Measurements from ENCODE around the gene MEG3.

The MEG3 gene

DNA sequence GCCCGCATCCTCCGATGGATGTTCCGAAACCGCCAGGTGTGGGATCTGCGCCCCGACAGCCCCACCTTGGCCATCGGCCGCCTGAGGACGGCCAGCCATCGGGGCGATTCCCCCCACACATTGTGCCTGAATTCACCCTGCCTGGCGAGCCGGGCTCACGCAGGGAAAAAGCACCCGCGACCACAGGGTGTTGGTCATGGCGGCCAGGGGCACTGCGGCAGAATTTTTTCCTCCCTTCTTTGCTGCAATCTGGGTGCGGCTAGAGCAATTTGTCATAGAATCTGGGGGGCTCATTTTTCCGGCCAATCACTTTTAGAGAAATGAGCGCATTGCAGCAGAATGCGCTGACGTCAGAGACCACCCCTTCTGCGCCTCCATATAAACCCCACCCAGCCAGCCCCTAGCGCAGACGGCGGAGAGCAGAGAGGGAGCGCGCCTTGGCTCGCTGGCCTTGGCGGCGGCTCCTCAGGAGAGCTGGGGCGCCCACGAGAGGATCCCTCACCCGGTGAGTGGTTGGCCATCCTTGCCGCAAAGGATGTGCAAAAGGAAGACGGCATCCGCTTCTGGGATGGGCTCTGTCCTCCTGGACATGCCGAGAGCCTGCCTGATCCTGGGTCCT is at the start of gene MEG3:
MEG3 (plus strand) TSS at position 406 of the 619 bp plus-strand sequence.
- Histone ChIP-seq H2AFZ (ENCODE audit: low read depth) (no peak within 1 kb of the TSS), H3K9ac (no peak within 1 kb of the TSS), H3K4me3 (IDR thresholded peaks at IDR 0.05; ENCODE audit: insufficient read depth, low read depth, low read length) (no peak within 1 kb of the TSS), H3K36me3 (ENCODE audit: insufficient read depth) (no peaks in the 10 kb centered on the region), H3K27me3 (ENCODE audit: insufficient read depth, low read depth) (no peaks in the 10 kb centered on the region; the same call in 1 of the 2 replicates), H3K79me2 (ENCODE audit: insufficient read depth, low read depth) (no peaks in the 10 kb centered on the region), H4K20me1 (ENCODE audit: insufficient read depth) (no peaks in the 10 kb centered on the region), H3K4me2 (no peak within 1 kb of the TSS), H3K27ac (no peak within 1 kb of the TSS), H3K4me1 (ENCODE audit: low read depth, poor library complexity, severe bottlenecking) (no peaks in the 10 kb centered on the region)
- TF ChIP-seq, protein P1, sequence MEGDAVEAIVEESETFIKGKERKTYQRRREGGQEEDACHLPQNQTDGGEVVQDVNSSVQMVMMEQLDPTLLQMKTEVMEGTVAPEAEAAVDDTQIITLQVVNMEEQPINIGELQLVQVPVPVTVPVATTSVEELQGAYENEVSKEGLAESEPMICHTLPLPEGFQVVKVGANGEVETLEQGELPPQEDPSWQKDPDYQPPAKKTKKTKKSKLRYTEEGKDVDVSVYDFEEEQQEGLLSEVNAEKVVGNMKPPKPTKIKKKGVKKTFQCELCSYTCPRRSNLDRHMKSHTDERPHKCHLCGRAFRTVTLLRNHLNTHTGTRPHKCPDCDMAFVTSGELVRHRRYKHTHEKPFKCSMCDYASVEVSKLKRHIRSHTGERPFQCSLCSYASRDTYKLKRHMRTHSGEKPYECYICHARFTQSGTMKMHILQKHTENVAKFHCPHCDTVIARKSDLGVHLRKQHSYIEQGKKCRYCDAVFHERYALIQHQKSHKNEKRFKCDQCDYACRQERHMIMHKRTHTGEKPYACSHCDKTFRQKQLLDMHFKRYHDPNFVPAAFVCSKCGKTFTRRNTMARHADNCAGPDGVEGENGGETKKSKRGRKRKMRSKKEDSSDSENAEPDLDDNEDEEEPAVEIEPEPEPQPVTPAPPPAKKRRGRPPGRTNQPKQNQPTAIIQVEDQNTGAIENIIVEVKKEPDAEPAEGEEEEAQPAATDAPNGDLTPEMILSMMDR (conservative IDR thresholded peaks at IDR 0.05; ENCODE audit: low read depth, low read length), result no peak

GRCh38 chr14:100776681-100777365 is 49.1 kb upstream of the MEG3 start:
- no peaks in the 10 kb centered on the region for H3K79me2 ChIP-seq (ENCODE audit: insufficient read depth, low read depth)
- TF ChIP-seq, protein P1 (conservative IDR thresholded peaks at IDR 0.05; ENCODE audit: low read depth, low read length), result no peak
- H2AFZ ChIP-seq (ENCODE audit: low read depth), result no peak overlapping the region
- no peak overlapping the region for H3K4me2 ChIP-seq
- H3K27me3 ChIP-seq (ENCODE audit: insufficient read depth, low read depth), result peaks cover 54% of the 10 kb centered on the region; the same call in 1 of the 2 replicates
- no peaks in the 10 kb centered on the region for H3K36me3 ChIP-seq (ENCODE audit: insufficient read depth)
- H3K4me3 ChIP-seq (IDR thresholded peaks at IDR 0.05; ENCODE audit: insufficient read depth, low read depth, low read length), result no peak overlapping the region
- H3K9ac ChIP-seq, result no peak overlapping the region
- no peak overlapping the region for H3K27ac ChIP-seq
- H3K4me1 ChIP-seq (ENCODE audit: low read depth, poor library complexity, severe bottlenecking), result no peaks in the 10 kb centered on the region
- H4K20me1 ChIP-seq (ENCODE audit: insufficient read depth), result no peaks in the 10 kb centered on the region

- H3K79me2 ChIP-seq (ENCODE audit: insufficient read depth, low read depth), result no peaks in the 10 kb centered on the region
- no peaks in the 10 kb centered on the region for H4K20me1 ChIP-seq (ENCODE audit: insufficient read depth)
- peaks cover 53% of the 10 kb centered on the region; the same call in 1 of the 2 replicates for H3K27me3 ChIP-seq (ENCODE audit: insufficient read depth, low read depth)
- no peak overlapping the region for H3K9ac ChIP-seq
- TF ChIP-seq, protein P1 (conservative IDR thresholded peaks at IDR 0.05; ENCODE audit: low read depth, low read length), result no peak
- H3K27ac ChIP-seq, result no peak overlapping the region
- H3K36me3 ChIP-seq (ENCODE audit: insufficient read depth), result no peaks in the 10 kb centered on the region
- H2AFZ ChIP-seq (ENCODE audit: low read depth), result no peak overlapping the region
- no peaks in the 10 kb centered on the region for H3K4me1 ChIP-seq (ENCODE audit: low read depth, poor library complexity, severe bottlenecking)
- no peak overlapping the region for H3K4me2 ChIP-seq
- H3K4me3 ChIP-seq (IDR thresholded peaks at IDR 0.05; ENCODE audit: insufficient read depth, low read depth, low read length), result no peak overlapping the region
Observed at GRCh38 chr14:100777366-100777817, 48.5 kb upstream of the MEG3 start.

DNA sequence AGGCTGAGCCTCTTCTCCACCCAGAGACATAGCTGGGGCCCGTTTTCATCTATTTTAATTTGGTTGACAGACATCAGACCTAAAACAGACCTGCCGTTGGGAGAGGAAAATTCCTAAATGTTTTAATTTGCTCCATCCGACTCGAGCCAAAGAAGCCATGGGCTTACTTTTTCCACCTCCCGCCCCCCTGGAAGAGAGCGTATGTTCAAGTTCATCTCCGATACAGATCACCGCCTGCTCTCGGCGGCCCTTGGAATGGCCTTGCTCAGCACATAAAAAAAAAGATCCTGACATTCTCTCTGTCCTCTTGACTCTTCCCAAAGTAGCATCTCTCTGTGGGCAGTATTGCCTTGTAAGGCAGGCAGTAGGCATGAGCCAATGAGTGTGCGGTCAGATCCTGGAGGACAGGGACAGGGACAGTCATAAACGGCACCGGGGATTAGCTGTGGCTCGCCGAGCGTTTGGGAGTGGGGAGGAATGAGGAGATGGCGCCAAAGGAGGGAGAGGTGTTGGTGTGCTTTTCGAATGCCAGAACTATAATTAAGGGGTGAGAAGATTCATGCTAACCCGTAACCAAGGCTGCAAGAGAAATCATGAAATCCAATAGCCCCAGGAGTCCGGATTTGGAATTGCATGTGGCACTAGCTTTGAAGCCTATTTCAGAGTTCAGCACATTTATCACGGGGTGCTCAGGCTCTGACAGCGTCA is 47.9 kb upstream of the MEG3 start:
- Histone ChIP-seq H3K27ac (no peak overlapping the region), H3K4me2 (no peak overlapping the region), H4K20me1 (ENCODE audit: insufficient read depth) (no peaks in the 10 kb centered on the region), H2AFZ (ENCODE audit: low read depth) (no peak overlapping the region), H3K4me3 (IDR thresholded peaks at IDR 0.05; ENCODE audit: insufficient read depth, low read depth, low read length) (no peak overlapping the region), H3K9ac (no peak overlapping the region), H3K36me3 (ENCODE audit: insufficient read depth) (no peaks in the 10 kb centered on the region), H3K4me1 (ENCODE audit: low read depth, poor library complexity, severe bottlenecking) (no peaks in the 10 kb centered on the region), H3K27me3 (ENCODE audit: insufficient read depth, low read depth) (peaks cover 51% of the 10 kb centered on the region; the same call in 1 of the 2 replicates), H3K79me2 (ENCODE audit: insufficient read depth, low read depth) (no peaks in the 10 kb centered on the region)
- TF ChIP-seq, protein P1 (conservative IDR thresholded peaks at IDR 0.05; ENCODE audit: low read depth, low read length), result no peak
